GM23338 (cell line): ENCODE measurements around the gene C11orf91. TPM values are rescaled to one million over a fixed set of nuclear protein-coding genes. Genes with fewer than 3 reads are reported as not detected.

Experiments
- ATAC-seq: fragments of 200-7000 bp; cut with Tn5 transposase; 3 replicates; pipeline ENCODE4 v1.9.1; 2020
- DNase-seq: peaks from one replicate; pipeline ENCODE4 v3.0.0-alpha.2; 2015; ENCODE audit warnings: low spot score
- H2AFZ ChIP-seq: fragments of 200-600 bp; sonication (generic); 2 replicates; pipeline ENCODE4 v1.8.0; 2016; ENCODE audit warnings: antibody characterized with exemption, mild to moderate bottlenecking, moderate library complexity
- H3F3A ChIP-seq: fragments of 200-600 bp; sonication (generic); replicated peaks from 2 replicates; pipeline ENCODE4 v1.8.0; 2017; ENCODE audit warnings: antibody characterized with exemption, mixed run types, low read depth
- H3K27ac ChIP-seq: fragments of 200-600 bp; sonication (generic); 2 replicates; pipeline ENCODE4 v1.6.1; 2016; ENCODE audit warnings: low read depth
- H3K27me3 ChIP-seq: fragments of 200-600 bp; sonication (generic); 2 replicates; pipeline ENCODE4 v1.8.0; 2016; ENCODE audit warnings: mild to moderate bottlenecking, mixed run types, moderate library complexity; ENCODE audit not compliant: insufficient read depth
- H3K36me3 ChIP-seq: fragments of 200-600 bp; sonication (generic); 2 replicates; pipeline ENCODE4 v1.8.0; 2016; ENCODE audit warnings: mild to moderate bottlenecking; ENCODE audit not compliant: insufficient read depth
- H3K4me1 ChIP-seq: fragments of 200-600 bp; sonication (generic); 2 replicates; pipeline ENCODE4 v1.8.0; 2016; ENCODE audit warnings: mild to moderate bottlenecking, moderate library complexity; ENCODE audit not compliant: insufficient read depth
- H3K4me2 ChIP-seq: fragments of 200-600 bp; sonication (generic); 2 replicates; pipeline ENCODE4 v1.7.1; 2017; ENCODE audit warnings: mixed run types
- H3K4me3 ChIP-seq: fragments of 200-600 bp; sonication (generic); 2 replicates; pipeline ENCODE4 v1.6.1; 2016; ENCODE audit warnings: mixed run types
- H3K79me2 ChIP-seq: fragments of 200-600 bp; sonication (generic); replicated peaks from 2 replicates; pipeline ENCODE4 v1.8.0; 2017; ENCODE audit warnings: mild to moderate bottlenecking; ENCODE audit not compliant: insufficient read depth
- H3K9me2 ChIP-seq: fragments of 200-600 bp; sonication (generic); 2 replicates; pipeline ENCODE4 v1.8.0; 2017; ENCODE audit not compliant: insufficient read depth
- H4K20me1 ChIP-seq: fragments of 200-600 bp; sonication (generic); replicated peaks from 2 replicates; pipeline ENCODE4 v1.8.0; 2017; ENCODE audit warnings: mild to moderate bottlenecking; ENCODE audit not compliant: insufficient read depth
- H3K27ac Mint-ChIP-seq: 2 replicates; pipeline ENCODE4 v1.8.0; 2020; ENCODE audit warnings: inconsistent platforms, mild to moderate bottlenecking, moderate library complexity, mixed read lengths
- H3K27me3 Mint-ChIP-seq: 3 replicates; pipeline ENCODE4 v1.8.0; 2022; ENCODE audit warnings: low read depth, mild to moderate bottlenecking, moderate library complexity, mixed read lengths, inconsistent platforms; ENCODE audit not compliant: insufficient read depth, poor library complexity
- H3K36me3 Mint-ChIP-seq: 3 replicates; pipeline ENCODE4 v1.8.0; 2021; ENCODE audit warnings: low read depth, mild to moderate bottlenecking, inconsistent platforms, moderate library complexity, mixed read lengths
- H3K4me1 Mint-ChIP-seq: 3 replicates; pipeline ENCODE4 v1.8.0; 2020; ENCODE audit warnings: mild to moderate bottlenecking, inconsistent platforms, mixed read lengths
- H3K4me3 Mint-ChIP-seq: 3 replicates; pipeline ENCODE4 v1.8.0; 2021; ENCODE audit warnings: moderate library complexity, mild to moderate bottlenecking, inconsistent platforms, mixed read lengths
- H3K9me3 Mint-ChIP-seq: 3 replicates; pipeline ENCODE4 v1.8.0; 2020; ENCODE audit warnings: moderate library complexity, mild to moderate bottlenecking, inconsistent platforms, mixed read lengths
- CREB1 ChIP-seq: fragments of 250-450 bp; sonication (Bioruptor Pico); IDR thresholded peaks from 2 replicates; pipeline ENCODE4 v1.5.0; 2020; ENCODE audit warnings: low read depth, mild to moderate bottlenecking, moderate library complexity
- EZH2 ChIP-seq: fragments of 200-600 bp; sonication (generic); IDR thresholded peaks from one replicate; pipeline ENCODE4 v1.8.0; 2017; ENCODE audit warnings: antibody characterized with exemption, mild to moderate bottlenecking, low read depth; ENCODE audit not compliant: unreplicated experiment
- EZH2phosphoT487 ChIP-seq: fragments of 200-600 bp; sonication (generic); IDR thresholded peaks from one replicate; pipeline ENCODE4 v1.8.1; 2018; ENCODE audit warnings: antibody characterized with exemption; ENCODE audit not compliant: unreplicated experiment
- JUNB ChIP-seq: IDR thresholded peaks from one replicate; pipeline ENCODE4 v1.6.1; 2016; ENCODE audit warnings: antibody characterized with exemption; ENCODE audit not compliant: unreplicated experiment
- NANOG ChIP-seq: IDR thresholded peaks from 2 replicates; pipeline ENCODE4 v1.6.1; 2016; ENCODE audit warnings: antibody characterized with exemption, borderline replicate concordance
- POLR2AphosphoS5 ChIP-seq: IDR thresholded peaks from 2 replicates; pipeline ENCODE4 v1.6.1; 2016; ENCODE audit warnings: antibody characterized with exemption, low read depth
- STAT1 ChIP-seq: IDR thresholded peaks from one replicate; pipeline ENCODE4 v1.6.1; 2016; ENCODE audit warnings: antibody characterized with exemption; ENCODE audit not compliant: unreplicated experiment
- ZNF114 ChIP-seq: fragments of 250-450 bp; sonication (Bioruptor Pico); IDR thresholded peaks from 2 replicates; pipeline ENCODE4 v1.5.0; 2020; ENCODE audit warnings: mild to moderate bottlenecking, moderate library complexity
- ZNF331 ChIP-seq: fragments of 250-450 bp; sonication (Bioruptor Pico); IDR thresholded peaks from 2 replicates; pipeline ENCODE4 v1.5.0; 2020; ENCODE audit warnings: low read depth, mild to moderate bottlenecking, moderate library complexity
- polyA plus RNA-seq: library from polyadenylated mRNA; unstranded; fragments of >200 nt; fragmentation: Nextera tagmentation; extraction: Ambion mirVana; gene quantifications from 2 replicates; pipeline ENCODE4 v1.2.1, GENCODE V29; 2016
- total RNA-seq: library from RNA; depleted of rRNA; stranded (reverse); fragments of >200 nt; shearing (Covaris generic); gene quantifications from 2 replicates; pipeline ENCODE4 v1.2.3, GENCODE V29; 2014
- TF ChIP-seq, protein P1 (sequence below): fragments of 250-450 bp; sonication (Bioruptor Pico); IDR thresholded peaks from 2 replicates; pipeline ENCODE4 v1.5.0; 2020; ENCODE audit warnings: mild to moderate bottlenecking, moderate library complexity
- TF ChIP-seq, protein P2 (sequence below): IDR thresholded peaks from 2 replicates; pipeline ENCODE4 v1.6.1; 2016; ENCODE audit warnings: antibody characterized with exemption

Gene C11orf91
- total and polyA plus RNA-seq, 2 experiments from 2014 or later, result not detected

DNA sequence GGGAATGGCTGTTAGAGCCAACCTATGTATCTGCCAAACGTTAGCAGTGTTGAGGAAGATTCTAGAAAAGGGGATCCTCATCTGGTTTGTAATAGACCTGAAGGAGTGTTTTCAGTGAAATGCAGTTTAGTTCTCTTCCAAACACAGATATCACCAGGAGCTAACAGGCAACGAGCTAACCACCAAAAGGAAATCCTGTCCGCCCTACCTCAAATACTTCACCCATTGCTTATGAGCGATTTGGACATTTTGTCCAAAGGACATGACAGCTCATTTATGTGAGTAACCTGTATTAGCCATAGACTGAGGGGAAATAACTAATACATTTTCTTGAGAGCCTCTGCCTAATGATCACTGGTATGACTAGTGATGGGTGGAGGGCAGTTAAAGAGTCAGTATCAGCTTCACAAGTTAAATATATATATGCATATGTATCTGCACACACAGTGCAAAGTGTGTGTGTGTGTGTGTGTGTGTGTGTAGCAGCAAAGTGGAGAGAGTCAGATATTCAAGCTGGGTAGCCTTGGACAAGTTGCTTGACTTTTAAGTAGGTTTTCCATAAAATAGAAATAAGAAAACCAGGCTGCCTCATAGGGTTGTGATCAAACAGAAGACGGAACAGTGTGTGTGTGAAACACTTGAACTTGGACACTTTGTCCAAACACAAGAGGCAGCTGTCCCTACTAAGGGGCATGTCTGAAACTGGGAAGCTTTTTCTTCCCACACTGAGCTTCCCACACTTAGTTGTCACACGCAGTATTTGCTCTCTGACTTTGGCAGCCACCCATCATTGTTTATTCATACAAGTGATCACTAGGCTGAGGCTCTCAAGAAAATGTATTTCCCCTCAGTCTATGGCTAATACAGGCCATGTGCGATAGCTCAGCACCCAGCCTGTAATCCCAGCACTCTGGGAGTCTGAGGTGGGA lies 940 bp upstream of the C11orf91 start:
- Histone ChIP-seq H3F3A (no peaks in the 10 kb centered on the region), H3K9me2 (0 out of 2 replicates have a peak, but pooled peaks cover 4% of the 10 kb centered on the region), H4K20me1 (no peaks in the 10 kb centered on the region), H3K4me1 (peaks cover 25% of the 10 kb centered on the region), H3K79me2 (no peaks in the 10 kb centered on the region), H3K36me3 (no peaks in the 10 kb centered on the region), H3K27me3 (peaks cover 10% of the 10 kb centered on the region), H3K4me3 (peak overlapping the region; percentile 76), H3K4me2 (peak overlapping the region; percentile 82), H3K27ac (peak overlapping the region; percentile 79; the same call in 1 of the 2 replicates), H2AFZ (peak overlapping the region; percentile 98)
- H3K9me3 Mint-ChIP-seq, result no peaks in the 10 kb centered on the region; the same call in 2 of the 3 replicates
- H3K27me3 Mint-ChIP-seq, result peaks cover 12% of the 10 kb centered on the region
- peak overlapping the region; percentile 81 for H3K4me3 Mint-ChIP-seq
- TF ChIP-seq EZH2, result no peak
- TF ChIP-seq ZNF331 (CRISPR knock-in tag), result no peak
- TF ChIP-seq ZNF114 (CRISPR knock-in tag), result no peak
- no peak for TF ChIP-seq CREB1 (CRISPR knock-in tag)
- no peak for ATAC-seq
- DNase-seq, result no peak
- peak overlapping the region; percentile 65; the same call in 1 of the 2 replicates for H3K27ac Mint-ChIP-seq
- H3K4me1 Mint-ChIP-seq, result peaks cover 25% of the 10 kb centered on the region; the same call in 2 of the 3 replicates
- no peaks in the 10 kb centered on the region for H3K36me3 Mint-ChIP-seq

DNA sequence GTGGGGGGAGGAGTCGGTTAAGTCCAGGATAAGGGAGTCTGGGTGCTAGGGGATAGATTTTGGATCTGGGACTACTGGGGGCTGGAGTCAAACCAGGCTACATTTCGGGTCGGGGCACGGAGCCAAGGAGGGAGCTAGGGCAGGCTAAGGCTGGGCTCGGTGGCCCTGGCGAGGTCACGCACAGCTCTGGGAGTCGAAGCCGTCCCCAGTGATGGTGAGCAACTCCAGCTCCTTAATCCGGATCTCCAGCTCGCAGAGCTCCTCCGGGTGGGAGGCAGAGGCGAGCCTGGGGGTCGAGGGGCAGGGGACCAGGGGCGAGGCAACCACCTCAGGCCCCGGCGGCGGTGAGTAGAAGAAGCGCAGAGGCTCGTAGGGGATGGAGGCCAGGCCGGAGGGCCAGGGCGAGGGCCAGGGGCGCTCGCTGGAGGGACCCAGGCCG lies 544 bp downstream of the C11orf91 start:
- Histone ChIP-seq H3F3A (no peaks in the 10 kb centered on the region), H3K79me2 (no peaks in the 10 kb centered on the region), H3K9me2 (0 out of 2 replicates have a peak, but pooled peaks cover 4% of the 10 kb centered on the region), H3K4me1 (peaks cover 25% of the 10 kb centered on the region), H2AFZ (peak overlapping the region; percentile 93), H3K4me3 (peak overlapping the region; percentile 76), H3K27me3 (peaks cover 10% of the 10 kb centered on the region), H3K36me3 (no peaks in the 10 kb centered on the region), H3K27ac (no peak overlapping the region), H3K4me2 (peak overlapping the region; percentile 84), H4K20me1 (no peaks in the 10 kb centered on the region)
- ATAC-seq (peak; percentile 23; the same call in 2 of the 3 replicates), DNase-seq (no peak)
- no peak overlapping the region for H3K27ac Mint-ChIP-seq
- peaks cover 36% of the 10 kb centered on the region for H3K4me1 Mint-ChIP-seq
- no peaks in the 10 kb centered on the region for H3K36me3 Mint-ChIP-seq
- peaks cover 12% of the 10 kb centered on the region for H3K27me3 Mint-ChIP-seq
- H3K4me3 Mint-ChIP-seq, result peak overlapping the region; percentile 81
- no peaks in the 10 kb centered on the region; the same call in 2 of the 3 replicates for H3K9me3 Mint-ChIP-seq
- TF ChIP-seq, protein P1, sequence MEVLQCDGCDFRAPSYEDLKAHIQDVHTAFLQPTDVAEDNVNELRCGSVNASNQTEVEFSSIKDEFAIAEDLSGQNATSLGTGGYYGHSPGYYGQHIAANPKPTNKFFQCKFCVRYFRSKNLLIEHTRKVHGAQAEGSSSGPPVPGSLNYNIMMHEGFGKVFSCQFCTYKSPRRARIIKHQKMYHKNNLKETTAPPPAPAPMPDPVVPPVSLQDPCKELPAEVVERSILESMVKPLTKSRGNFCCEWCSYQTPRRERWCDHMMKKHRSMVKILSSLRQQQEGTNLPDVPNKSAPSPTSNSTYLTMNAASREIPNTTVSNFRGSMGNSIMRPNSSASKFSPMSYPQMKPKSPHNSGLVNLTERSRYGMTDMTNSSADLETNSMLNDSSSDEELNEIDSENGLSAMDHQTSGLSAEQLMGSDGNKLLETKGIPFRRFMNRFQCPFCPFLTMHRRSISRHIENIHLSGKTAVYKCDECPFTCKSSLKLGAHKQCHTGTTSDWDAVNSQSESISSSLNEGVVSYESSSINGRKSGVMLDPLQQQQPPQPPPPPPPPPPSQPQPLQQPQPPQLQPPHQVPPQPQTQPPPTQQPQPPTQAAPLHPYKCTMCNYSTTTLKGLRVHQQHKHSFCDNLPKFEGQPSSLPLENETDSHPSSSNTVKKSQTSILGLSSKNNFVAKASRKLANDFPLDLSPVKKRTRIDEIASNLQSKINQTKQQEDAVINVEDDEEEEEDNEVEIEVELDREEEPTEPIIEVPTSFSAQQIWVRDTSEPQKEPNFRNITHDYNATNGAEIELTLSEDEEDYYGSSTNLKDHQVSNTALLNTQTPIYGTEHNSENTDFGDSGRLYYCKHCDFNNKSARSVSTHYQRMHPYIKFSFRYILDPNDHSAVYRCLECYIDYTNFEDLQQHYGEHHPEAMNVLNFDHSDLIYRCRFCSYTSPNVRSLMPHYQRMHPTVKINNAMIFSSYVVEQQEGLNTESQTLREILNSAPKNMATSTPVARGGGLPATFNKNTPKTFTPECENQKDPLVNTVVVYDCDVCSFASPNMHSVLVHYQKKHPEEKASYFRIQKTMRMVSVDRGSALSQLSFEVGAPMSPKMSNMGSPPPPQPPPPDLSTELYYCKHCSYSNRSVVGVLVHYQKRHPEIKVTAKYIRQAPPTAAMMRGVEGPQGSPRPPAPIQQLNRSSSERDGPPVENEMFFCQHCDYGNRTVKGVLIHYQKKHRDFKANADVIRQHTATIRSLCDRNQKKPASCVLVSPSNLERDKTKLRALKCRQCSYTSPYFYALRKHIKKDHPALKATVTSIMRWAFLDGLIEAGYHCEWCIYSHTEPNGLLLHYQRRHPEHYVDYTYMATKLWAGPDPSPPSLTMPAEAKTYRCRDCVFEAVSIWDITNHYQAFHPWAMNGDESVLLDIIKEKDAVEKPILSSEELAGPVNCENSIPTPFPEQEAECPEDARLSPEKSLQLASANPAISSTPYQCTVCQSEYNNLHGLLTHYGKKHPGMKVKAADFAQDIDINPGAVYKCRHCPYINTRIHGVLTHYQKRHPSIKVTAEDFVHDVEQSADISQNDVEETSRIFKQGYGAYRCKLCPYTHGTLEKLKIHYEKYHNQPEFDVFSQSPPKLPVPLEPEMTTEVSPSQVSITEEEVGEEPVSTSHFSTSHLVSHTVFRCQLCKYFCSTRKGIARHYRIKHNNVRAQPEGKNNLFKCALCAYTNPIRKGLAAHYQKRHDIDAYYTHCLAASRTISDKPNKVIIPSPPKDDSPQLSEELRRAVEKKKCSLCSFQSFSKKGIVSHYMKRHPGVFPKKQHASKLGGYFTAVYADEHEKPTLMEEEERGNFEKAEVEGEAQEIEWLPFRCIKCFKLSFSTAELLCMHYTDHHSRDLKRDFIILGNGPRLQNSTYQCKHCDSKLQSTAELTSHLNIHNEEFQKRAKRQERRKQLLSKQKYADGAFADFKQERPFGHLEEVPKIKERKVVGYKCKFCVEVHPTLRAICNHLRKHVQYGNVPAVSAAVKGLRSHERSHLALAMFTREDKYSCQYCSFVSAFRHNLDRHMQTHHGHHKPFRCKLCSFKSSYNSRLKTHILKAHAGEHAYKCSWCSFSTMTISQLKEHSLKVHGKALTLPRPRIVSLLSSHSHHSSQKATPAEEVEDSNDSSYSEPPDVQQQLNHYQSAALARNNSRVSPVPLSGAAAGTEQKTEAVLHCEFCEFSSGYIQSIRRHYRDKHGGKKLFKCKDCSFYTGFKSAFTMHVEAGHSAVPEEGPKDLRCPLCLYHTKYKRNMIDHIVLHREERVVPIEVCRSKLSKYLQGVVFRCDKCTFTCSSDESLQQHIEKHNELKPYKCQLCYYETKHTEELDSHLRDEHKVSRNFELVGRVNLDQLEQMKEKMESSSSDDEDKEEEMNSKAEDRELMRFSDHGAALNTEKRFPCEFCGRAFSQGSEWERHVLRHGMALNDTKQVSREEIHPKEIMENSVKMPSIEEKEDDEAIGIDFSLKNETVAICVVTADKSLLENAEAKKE (CRISPR knock-in tag), result no peak
- TF ChIP-seq JUNB, result no peak
- TF ChIP-seq, protein P2, sequence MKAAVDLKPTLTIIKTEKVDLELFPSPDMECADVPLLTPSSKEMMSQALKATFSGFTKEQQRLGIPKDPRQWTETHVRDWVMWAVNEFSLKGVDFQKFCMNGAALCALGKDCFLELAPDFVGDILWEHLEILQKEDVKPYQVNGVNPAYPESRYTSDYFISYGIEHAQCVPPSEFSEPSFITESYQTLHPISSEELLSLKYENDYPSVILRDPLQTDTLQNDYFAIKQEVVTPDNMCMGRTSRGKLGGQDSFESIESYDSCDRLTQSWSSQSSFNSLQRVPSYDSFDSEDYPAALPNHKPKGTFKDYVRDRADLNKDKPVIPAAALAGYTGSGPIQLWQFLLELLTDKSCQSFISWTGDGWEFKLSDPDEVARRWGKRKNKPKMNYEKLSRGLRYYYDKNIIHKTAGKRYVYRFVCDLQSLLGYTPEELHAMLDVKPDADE, result no peak
- no peak for TF ChIP-seq CREB1 (CRISPR knock-in tag)
- TF ChIP-seq POLR2AphosphoS5, result no peak
- TF ChIP-seq NANOG, result no peak
- no peak for TF ChIP-seq EZH2
- TF ChIP-seq ZNF331 (CRISPR knock-in tag), result no peak
- no peak for TF ChIP-seq EZH2phosphoT487
- TF ChIP-seq STAT1, result no peak
